HG03095 (cell line): ENCODE measurements around the gene BCAS1.

Source experiments
- ATAC-seq: cut with Tn5 transposase; IDR thresholded peaks from one replicate; pipeline ENCODE4 v1.9.1; 2021; ENCODE audit warnings: moderate library complexity; ENCODE audit not compliant: unreplicated experiment

BCAS1 gene

GRCh38 chr20:54078296-54078984 is 8.0 kb upstream of the BCAS1 start:
- no peak for ATAC-seq

GRCh38 chr20:54076259-54076658 is 5.9 kb upstream of the BCAS1 start:
- no peak for ATAC-seq

GRCh38 chr20:54075322-54075721 is 4.9 kb upstream of the BCAS1 start:
- ATAC-seq: no peak

GRCh38 chr20:54074511-54074910 is 4.1 kb upstream of the BCAS1 start:
- ATAC-seq: no peak

- ATAC-seq: no peak
Observed at GRCh38 chr20:54073288-54073687, 2.9 kb upstream of the BCAS1 start.

- no peak for ATAC-seq
Observed at GRCh38 chr20:54069501-54069971, 858 bp downstream of the BCAS1 start.

- no peak for ATAC-seq
Observed at GRCh38 chr20:54068966-54069365, 1.4 kb downstream of the BCAS1 start.

GRCh38 chr20:54068495-54068894 is 1.9 kb downstream of the BCAS1 start:
- ATAC-seq: no peak

- no peak for ATAC-seq
Observed at GRCh38 chr20:54067606-54068174, 2.7 kb downstream of the BCAS1 start.

GRCh38 chr20:54065601-54066038 is 4.8 kb downstream of the BCAS1 start:
- no peak for ATAC-seq

- no peak for ATAC-seq
Observed at GRCh38 chr20:54064939-54065338, 5.5 kb downstream of the BCAS1 start.

GRCh38 chr20:54063992-54064676 is 6.3 kb downstream of the BCAS1 start:
- ATAC-seq: no peak

- ATAC-seq: no peak
Observed at GRCh38 chr20:54063580-54063979, 6.8 kb downstream of the BCAS1 start.

GRCh38 chr20:54062812-54063280 is 7.5 kb downstream of the BCAS1 start:
- ATAC-seq: no peak

- no peak for ATAC-seq
Observed at GRCh38 chr20:54061101-54061881, 9.1 kb downstream of the BCAS1 start.

GRCh38 chr20:54059691-54060364 is 10.6 kb downstream of the BCAS1 start:
- ATAC-seq: no peak

GRCh38 chr20:54058420-54059139 is 11.8 kb downstream of the BCAS1 start:
- peak; percentile 49 for ATAC-seq

GRCh38 chr20:54056762-54057639 is 13.4 kb downstream of the BCAS1 start:
- ATAC-seq: no peak

GRCh38 chr20:54054516-54054915 is 15.9 kb downstream of the BCAS1 start:
- no peak for ATAC-seq
